Upper lobe of right lung (tissue), 1 donor: Measurements from ENCODE around the gene FAM83G. TPM values are rescaled to one million over a fixed set of nuclear protein-coding genes. Genes with fewer than 3 reads are reported as not detected.
A peak's percentile ranks its signal among the peaks of the same experiment; 100 is the strongest.
"Not testable (repeated sequence)": the region's sequence is repeated elsewhere in the genome, so short reads cannot be mapped to it uniquely, and the experiment has no call there.

ENCODE experiments used
- ATAC-seq: fragments of 200-7000 bp; cut with Tn5 transposase; one replicate; pipeline ENCODE4 v1.9.1; 2020; ENCODE audit warnings: mild to moderate bottlenecking, moderate library complexity
- DNase-seq: peaks from one replicate; pipeline ENCODE4 v3.0.0-alpha.2; 2020
- H3K27ac ChIP-seq: fragments of 200-600 bp; one replicate; pipeline ENCODE4 v1.8.0; 2022
- H3K27me3 ChIP-seq: fragments of 200-600 bp; one replicate; pipeline ENCODE4 v1.8.0; 2022; ENCODE audit warnings: mild to moderate bottlenecking
- H3K36me3 ChIP-seq: fragments of 200-600 bp; one replicate; pipeline ENCODE4 v1.8.0; 2022
- H3K4me1 ChIP-seq: fragments of 200-600 bp; one replicate; pipeline ENCODE4 v1.8.0; 2022
- H3K4me3 ChIP-seq: fragments of 200-600 bp; one replicate; pipeline ENCODE4 v1.8.0; 2022; ENCODE audit warnings: mild to moderate bottlenecking
- H3K9me3 ChIP-seq: fragments of 200-600 bp; one replicate; pipeline ENCODE4 v1.8.0; 2022
- intact Hi-C: fragments of 100-400 bp; cut with DNase I; formaldehyde crosslinking; loops from one replicate; pipeline ENCODE4 v1.11.0; 2022
- total RNA-seq: library from RNA; stranded (reverse); fragmentation: NEBNext Ultra II Directional; extraction: Animal tissue kit (Norgen Biotek cat#: 25700); gene quantifications from one replicate; pipeline ENCODE4 v1.2.1, GENCODE V29; 2021
- TF ChIP-seq, protein P1 (sequence below): fragments of 200-600 bp; IDR thresholded peaks from one replicate; pipeline ENCODE4 v1.8.0; 2022; ENCODE audit warnings: antibody characterized with exemption
- donor health status: DM: no; HTN: yes; CAD: no; lungs with severe emphysema.

The FAM83G gene
- total RNA-seq, 1 donor from 2014 or later: 8.3 TPM

DNA sequence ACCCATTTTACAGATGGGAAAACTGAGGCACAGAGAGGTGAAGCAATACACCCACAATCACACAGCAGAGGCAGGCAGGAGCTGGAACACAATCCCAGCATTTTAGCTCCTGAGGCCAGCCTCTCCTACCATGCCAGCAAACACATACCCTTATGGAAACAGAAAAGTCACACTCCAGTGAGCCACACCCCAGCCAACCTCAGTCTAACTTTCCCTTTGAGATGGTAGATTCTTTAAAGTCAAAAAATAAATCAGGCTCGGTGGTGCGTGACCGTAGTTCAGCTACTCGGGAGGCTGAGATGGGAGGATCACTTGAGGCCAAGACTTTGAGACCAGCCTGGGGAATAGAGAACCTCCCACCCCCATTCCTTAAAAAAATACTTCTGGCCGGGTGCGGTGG is 31.6 kb upstream of the FAM83G start:
- H3K36me3 ChIP-seq, H3K4me3 ChIP-seq, H3K4me1 ChIP-seq, DNase-seq, H3K9me3 ChIP-seq, H3K27ac ChIP-seq, ATAC-seq, intact Hi-C loops, H3K27me3 ChIP-seq: not testable (repeated sequence)

DNA sequence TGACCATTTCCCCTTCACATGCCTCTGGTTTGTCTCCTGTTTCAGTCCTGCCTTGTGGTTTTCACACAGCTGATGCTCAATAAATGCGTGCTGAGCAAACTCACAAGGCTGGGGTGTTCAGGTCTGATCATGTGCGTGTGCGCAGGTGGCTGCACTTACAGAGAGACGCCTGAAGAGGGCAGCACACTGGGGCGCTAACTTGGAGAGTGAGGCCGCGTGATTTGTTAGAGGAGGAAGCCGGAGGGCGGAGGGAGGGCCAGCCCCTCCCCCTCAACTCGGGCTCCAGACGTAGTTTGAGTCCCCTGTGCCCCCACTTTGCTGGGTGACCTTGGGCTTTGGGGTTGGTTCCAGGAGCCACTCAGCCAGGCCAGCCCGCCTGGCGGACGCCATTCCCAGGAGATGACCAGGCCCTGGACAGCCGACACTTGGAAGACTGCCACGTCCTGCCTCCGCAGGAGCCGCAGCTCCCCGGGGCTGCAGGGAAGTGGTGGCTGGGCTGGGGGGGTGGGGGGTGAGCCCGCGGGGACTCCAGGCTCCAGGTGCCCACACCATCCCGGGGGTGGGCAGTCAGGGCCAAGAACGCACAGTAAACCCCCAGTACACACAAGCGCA is 27.9 kb upstream of the FAM83G start:
- peak; percentile 93 for ATAC-seq
- H3K27ac ChIP-seq, H3K36me3 ChIP-seq, H3K27me3 ChIP-seq, H3K4me1 ChIP-seq, DNase-seq, H3K9me3 ChIP-seq, H3K4me3 ChIP-seq, intact Hi-C loops: not testable (repeated sequence)

GRCh38 chr17:19031729-19032128 is 27.2 kb upstream of the FAM83G start:
- DNase-seq: peak; percentile 83
- H3K27me3 ChIP-seq, H3K36me3 ChIP-seq, H3K4me3 ChIP-seq, H3K9me3 ChIP-seq, H3K27ac ChIP-seq, intact Hi-C loops, H3K4me1 ChIP-seq: not testable (repeated sequence)
- TF ChIP-seq, protein P1, sequence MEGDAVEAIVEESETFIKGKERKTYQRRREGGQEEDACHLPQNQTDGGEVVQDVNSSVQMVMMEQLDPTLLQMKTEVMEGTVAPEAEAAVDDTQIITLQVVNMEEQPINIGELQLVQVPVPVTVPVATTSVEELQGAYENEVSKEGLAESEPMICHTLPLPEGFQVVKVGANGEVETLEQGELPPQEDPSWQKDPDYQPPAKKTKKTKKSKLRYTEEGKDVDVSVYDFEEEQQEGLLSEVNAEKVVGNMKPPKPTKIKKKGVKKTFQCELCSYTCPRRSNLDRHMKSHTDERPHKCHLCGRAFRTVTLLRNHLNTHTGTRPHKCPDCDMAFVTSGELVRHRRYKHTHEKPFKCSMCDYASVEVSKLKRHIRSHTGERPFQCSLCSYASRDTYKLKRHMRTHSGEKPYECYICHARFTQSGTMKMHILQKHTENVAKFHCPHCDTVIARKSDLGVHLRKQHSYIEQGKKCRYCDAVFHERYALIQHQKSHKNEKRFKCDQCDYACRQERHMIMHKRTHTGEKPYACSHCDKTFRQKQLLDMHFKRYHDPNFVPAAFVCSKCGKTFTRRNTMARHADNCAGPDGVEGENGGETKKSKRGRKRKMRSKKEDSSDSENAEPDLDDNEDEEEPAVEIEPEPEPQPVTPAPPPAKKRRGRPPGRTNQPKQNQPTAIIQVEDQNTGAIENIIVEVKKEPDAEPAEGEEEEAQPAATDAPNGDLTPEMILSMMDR: peak; percentile 43
- ATAC-seq: peak; percentile 84

DNA sequence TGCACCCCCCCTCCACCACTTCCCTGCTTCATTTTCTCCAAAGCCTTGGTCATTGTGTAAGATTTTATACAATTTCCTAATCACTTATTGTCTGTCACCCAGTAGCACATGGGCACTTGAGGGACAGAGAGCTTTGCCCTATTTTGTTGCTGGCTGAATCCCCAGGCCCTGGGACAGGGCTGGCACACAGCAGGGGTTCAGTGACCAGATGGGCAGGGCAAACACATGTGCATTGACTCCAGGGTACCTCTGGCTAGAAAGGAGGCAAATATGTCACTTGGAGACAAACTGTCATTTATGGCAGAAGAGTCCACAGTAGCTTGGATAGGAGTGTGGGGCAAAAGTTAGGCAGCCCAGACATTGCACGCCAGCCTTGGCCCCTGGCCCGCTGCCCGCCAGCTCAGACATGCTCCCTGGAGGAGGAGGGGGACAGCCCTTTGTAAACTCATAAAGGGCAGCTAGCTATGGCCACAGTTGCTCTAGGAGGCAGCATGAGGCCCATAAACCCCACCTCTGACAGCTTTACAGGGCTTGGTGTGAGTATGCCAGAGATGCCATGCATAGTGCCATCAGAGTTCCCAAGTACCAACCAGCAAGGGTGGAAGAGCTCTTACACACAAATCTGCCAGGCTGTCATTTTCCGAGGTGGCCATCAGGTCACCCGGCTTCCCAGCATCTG is 26.3 kb upstream of the FAM83G start:
- H3K4me1 ChIP-seq, H3K27me3 ChIP-seq, H3K4me3 ChIP-seq, intact Hi-C loops, H3K27ac ChIP-seq, DNase-seq, H3K9me3 ChIP-seq, H3K36me3 ChIP-seq: not testable (repeated sequence)
- ATAC-seq: peak; percentile 19

DNA sequence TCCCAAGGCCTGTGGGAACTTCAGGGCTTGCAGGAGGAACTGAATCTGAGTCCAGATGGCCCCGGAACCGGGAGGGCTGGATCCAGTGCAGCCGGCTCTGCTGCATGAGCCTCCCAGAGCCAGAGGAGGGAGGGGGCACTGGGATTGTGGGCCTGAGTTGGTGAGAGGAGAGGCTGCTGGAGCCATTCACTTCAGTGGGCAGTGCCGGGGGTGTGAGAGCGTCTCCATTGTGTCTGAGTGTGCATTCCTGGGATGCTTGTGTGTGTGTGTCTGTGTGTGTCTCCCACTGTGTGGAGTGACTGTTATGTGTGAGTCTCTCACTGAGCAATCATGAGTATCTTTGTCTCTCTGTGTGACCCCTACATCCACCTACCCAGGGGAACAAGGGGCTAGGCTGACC is 25.2 kb upstream of the FAM83G start:
- not testable (repeated sequence) for H3K27me3 ChIP-seq, H3K4me1 ChIP-seq, DNase-seq, H3K4me3 ChIP-seq, H3K9me3 ChIP-seq, H3K27ac ChIP-seq, H3K36me3 ChIP-seq
- ATAC-seq: peak; percentile 39
- intact Hi-C loops: loop anchor here (10.0 kb wide), 1 partner anchor 55 kb away; no protein-coding TSS in a partner anchor

GRCh38 chr17:19028671-19029070 is 24.1 kb upstream of the FAM83G start:
- H3K27ac ChIP-seq, H3K4me3 ChIP-seq, ATAC-seq, H3K36me3 ChIP-seq, H3K4me1 ChIP-seq, DNase-seq, H3K27me3 ChIP-seq, H3K9me3 ChIP-seq: not testable (repeated sequence)
- intact Hi-C loops: loop anchor here (10.0 kb wide), 1 partner anchor 54 kb away; no protein-coding TSS in a partner anchor

- TF ChIP-seq, protein P1: no peak
- Histone ChIP-seq H3K4me3 (no peak overlapping the region), H3K27ac (no peak overlapping the region), H3K36me3 (no peaks in the 10 kb centered on the region), H3K4me1 (no peaks in the 10 kb centered on the region), H3K9me3 (no peaks in the 10 kb centered on the region), H3K27me3 (no peaks in the 10 kb centered on the region)
- DNase-seq (peak; percentile 44), ATAC-seq (no peak)
- intact Hi-C loops: loop anchor here (10.0 kb wide), 1 partner anchor 50 kb away; no protein-coding TSS in a partner anchor
These were observed 19.8 kb upstream of the FAM83G start for GRCh38 chr17:19024101-19025078.
